D341Med (cell line): ENCODE data around the gene FXYD3.

Experiments used
- DNase-seq: peaks from one replicate; pipeline ENCODE4 v3.0.0; 2012; ENCODE audit warnings: low spot score

The FXYD3 gene

DNA sequence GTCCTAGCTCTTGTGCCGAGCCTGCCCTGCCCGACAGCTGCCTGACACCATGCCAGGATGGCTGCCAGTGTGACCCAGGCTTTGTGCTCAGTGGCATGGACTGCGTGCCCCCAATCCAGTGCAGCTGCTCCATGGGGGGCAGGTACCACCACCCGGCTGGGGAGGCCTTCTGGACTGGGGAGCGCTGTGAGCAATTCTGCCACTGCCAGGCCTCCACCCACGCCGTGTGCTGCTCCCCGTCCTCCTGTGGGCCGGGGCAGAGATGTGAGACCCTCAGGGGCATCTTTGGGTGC, 9.4 kb upstream of the FXYD3 start:
- DNase-seq, result no peak

DNA sequence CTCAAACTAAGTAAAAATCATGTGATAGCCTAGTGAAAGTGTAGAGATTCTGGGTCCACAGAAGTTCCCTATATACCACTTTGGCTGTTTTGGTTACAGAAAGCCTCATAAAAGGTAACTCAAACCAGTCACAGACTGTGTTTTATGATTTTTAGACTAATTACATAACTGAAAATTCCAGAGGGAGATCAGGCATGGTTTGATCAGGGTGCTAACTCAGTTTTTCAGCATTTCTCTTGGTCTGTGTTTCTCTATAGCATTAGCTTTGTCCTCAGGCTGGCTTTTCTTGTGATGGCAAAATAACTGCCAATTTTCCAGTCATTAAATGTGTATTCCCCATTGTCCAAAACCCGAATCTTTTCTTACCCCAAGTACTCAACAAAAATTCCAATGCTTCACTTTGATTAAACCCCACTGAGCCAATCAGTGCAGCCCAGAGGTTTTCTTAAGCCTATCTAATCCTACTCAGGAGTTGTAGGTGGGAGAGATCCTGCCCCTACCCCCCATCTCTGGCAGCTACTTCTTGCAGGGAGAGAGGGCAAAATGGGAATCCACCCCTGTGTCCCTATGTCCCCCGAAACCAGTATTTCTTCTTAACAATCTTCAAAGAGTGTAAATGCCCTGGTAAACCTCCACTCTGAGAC, 8.6 kb upstream of the FXYD3 start:
- no peak for DNase-seq

DNA sequence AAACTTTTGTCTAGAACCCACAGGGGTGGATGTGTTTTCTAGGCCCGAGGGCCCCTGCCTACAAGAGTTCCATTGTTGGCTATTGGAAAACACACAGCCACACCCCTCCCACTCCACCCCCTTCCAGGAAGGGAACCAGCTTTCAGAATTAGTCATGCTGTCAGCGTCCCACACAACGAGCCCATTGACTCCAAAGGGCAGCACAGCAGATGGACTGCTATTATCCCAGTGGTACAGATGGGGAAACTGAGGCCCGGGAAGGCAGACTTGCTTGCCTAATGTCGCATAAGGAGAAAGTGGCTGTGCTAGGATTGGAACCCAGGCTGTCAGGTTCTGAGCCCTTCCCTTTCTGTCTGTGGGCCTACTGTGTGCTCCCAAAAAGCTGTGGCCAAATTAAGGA, 8.1 kb upstream of the FXYD3 start:
- no peak for DNase-seq

DNA sequence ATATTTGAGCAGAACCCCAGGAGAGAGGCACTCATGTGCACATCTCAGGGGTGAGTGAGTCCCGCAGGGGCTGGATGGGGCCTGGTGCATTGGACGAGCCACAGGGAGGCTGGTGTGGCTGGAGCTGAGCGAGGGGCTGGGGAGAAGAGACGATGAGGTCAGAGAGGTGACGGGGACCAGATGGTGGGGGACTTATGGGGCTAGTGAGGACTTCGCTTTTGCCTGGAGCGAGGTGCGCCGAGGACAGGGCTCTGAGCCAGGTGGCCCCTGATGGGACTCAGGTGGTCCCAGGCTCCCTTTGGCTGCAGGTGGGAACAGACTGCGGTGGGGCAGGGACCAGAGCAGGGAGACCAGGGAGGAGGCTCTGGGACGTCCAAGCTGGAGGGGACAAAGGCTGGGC, 6.9 kb upstream of the FXYD3 start:
- no peak for DNase-seq

DNA sequence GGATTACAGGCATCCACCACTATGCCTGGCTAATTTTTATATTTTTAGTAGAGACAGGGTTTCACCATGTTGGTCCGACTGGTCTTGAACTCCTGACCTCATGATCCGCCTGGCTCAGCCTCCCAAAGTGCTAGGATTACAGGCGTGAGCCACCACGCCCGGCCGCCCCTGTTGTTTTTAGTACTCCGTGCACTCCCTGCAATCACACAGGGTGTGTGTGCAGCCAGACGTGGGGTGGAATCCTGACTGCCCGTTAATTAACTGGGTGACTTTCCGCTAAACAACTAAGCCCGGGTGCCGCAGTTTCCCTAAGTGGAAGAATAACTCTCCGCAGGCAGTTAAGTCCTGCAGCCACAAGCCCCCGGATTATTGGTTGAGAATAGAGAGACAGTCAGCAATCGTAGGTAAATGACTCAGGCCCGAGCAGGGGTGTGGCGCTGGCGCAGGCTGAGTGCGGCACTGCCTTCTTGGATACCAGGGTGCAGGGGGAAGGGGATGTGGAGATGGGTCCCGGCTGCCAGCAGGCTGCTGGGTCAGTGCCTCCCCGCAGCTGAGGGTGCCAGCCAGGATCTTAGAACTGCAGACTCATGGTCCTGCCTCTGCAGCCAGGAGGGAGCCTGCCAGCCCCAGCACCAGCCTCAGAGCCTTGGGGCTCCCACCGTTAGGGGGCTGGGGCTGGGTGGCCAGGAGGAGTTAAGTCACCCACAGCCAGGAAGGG, 6.1 kb upstream of the FXYD3 start:
- DNase-seq, result no peak

DNA sequence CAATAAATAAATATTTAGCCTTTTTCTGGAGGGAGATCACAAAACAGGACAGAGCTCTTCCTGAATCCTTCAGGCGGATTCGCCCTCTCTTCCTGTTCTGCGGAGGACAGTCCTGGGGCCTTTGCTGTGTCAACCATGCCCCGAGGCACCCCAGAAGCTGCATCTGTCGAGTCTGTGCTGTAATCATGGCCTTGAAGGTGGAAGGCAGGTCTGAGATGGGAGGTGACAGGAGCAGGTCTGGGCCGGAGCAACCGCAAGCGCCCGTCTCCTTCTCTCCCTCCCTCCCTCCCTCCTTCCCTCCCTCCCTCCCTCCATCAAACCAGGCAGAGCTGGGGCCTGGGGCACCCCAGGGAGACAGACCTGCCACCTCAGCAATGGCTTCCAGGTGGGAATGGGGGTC, 4.6 kb upstream of the FXYD3 start:
- DNase-seq, result no peak

DNA sequence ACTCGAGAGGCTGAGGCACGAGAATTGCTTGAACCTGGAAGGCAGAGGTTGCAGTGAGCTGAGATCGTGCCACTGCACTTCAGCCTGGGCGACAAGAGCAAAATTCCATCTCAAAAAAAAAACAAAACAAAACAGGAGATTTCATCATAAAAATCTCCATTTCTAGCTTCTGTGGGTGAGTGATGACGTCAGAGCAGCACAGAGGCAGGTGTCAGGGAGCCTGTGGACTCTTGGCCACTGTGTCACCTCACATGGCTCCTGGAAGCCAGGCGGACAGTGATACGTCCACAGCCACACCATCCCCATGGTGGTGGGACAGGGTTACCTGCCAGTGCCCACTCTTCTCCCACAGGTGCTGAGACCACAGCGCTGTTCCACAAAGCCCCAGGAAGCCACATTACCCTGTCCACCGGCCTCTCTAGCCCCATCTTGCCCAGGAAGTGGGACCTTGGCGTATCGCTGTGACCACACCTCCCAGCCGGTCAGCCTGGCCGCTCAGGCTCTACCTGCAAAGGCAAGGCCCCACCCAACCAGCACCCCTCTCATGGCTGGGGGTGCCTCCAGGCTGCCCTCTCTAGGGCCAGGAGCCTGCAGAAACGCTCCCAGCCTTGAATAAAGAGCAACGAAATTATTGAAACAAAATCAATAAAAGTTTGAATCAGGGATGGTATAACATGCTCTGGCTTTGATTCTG, 2.5 kb upstream of the FXYD3 start:
- DNase-seq, result no peak

DNA sequence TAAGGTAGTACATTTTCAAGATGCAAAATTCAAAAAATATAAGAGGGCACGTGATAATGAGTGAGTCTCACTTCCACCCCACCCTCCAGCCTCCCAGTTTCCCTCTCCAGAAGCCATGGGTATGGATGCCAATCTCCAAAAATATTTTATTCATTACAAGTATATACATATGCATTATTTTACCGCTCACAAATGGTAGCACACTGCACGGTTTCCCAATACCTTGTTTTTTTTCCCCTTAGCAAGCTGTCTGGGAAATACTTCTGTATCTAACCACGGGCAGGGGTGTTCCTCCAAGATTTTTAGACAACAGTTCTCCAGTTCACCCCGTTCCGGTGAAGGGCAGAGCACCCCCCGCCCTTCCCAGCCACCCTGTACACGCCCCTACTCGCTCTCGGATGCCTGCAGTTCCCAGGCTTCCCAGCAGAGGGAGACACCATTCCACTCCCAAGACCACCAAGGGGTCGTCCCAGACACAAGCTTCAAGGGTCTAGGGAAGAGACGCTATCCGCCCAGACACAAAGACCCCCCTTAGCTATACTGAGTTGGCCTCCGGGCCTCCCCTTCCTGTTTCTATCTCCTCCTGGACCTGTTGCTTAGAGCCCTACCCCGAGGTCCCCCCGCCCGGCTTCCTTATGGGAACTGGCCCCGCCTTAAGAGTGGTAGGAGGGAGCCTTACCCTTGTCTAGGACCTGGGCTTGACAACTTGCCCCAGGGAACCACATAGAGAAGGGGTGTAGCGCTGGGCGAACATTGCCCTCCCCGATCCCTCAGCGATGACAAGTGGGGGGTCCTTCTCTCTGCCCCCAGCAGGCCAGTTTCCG, 1.1 kb upstream of the FXYD3 start:
- DNase-seq, result peak; percentile 86

DNA sequence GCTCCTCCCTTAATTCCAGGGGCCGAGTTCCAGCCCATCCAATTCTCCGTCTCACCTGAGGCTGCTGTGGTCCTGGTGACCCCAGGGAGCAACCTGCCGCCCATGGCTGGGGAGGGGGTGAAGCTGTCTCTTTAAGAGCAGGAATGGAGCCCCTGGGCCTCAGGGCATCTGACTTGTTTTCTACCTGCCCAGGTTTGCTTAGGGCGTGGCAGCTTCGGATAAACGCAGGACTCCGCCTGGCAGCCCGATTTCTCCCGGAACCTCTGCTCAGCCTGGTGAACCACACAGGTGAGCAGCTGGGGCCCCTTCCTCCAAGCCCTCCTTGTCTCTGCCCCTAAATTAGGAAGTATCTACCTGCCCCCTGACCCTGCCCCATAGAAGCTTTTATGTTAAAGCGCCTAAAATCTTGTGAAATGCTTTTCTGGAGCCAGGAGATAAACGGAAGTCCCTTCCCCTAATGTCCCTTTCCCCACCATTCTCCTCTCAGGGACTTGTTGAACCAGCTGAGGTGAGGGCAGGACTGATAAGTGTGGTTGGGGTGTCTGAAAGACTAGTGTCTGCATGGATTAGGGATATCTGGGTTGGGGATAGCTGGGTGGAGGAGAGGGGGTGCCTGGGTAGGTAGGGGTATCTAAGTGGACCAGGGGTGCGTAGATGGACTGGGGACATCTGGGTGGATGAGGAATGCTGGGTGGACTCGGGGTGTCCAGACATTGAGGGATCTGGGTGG, 614 bp downstream of the FXYD3 start:
- no peak for DNase-seq

DNA sequence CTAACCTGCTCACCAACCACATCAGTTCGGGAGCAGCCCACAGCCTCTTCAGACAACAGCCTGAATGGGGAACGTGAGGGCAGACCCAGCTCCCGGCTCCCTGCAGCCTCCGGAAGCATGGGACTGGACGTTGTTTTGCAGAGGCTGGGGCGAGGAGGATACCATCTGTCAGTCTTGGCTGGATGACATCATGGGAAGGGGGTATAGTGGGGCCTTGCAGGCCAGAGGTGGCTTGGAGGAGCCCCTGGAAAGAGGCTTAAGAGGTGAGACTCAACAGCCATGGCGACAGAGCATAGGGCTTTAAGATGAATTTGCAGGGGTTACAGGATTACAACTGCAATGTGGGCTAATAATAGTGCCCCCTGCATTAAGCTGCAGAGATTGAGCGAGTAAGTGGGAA, 1.5 kb downstream of the FXYD3 start:
- no peak for DNase-seq

DNA sequence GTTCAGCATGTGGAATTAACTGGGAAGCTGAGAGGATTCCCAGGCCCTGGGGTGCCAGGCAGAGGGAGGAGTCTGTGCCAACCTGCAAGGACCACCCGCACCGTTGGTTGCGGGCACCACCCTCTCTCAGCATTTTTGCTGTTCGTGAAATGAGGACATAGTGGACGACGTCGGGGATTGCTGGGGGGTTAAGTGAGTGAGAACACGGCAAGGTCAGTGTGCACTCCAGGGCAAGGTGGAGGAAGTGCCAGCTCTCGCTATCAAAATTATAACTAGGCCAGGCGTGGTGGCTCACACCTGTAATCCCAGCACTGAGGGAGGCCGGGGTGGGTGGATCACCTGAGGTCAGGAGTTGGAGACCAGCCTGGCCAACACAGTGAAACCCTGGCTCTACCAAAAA, 2.2 kb downstream of the FXYD3 start:
- DNase-seq, result no peak

DNA sequence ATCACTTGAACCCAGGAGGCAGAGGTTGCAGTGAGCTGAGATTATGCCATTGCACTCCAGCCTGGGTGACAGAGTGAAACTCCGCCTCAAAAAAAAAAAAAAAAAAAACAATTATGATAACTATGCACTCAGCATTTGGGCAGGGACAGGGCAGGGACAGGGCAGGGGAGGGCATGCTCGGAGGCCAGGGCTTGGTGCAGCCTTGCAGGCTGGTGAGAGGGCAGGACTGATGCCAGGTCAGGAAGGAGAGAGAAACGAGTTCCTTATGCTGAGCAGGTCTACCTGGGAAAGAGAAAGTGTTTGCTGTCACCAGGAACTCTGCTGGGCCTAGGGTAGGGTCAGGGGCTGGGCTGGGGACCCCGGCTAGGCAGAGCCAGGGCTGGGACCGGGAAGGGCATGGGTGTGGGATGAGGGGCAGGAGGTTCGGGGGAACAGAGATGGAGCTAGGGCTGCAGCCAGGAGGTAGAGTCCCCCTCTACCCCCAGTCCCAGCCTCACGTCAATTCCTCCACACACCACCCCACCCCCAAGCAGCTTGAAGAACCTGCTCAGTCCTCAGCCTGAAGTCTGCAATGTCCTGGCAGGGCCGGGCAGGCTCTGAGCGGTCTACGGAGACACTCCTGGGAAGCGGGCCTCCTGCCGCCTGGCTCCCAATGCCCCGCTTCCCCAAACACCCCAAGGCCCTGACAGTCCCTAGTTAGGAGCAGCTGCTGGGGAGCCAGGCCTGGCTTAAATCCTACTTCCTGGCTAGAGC, 2.8 kb downstream of the FXYD3 start:
- no peak for DNase-seq

DNA sequence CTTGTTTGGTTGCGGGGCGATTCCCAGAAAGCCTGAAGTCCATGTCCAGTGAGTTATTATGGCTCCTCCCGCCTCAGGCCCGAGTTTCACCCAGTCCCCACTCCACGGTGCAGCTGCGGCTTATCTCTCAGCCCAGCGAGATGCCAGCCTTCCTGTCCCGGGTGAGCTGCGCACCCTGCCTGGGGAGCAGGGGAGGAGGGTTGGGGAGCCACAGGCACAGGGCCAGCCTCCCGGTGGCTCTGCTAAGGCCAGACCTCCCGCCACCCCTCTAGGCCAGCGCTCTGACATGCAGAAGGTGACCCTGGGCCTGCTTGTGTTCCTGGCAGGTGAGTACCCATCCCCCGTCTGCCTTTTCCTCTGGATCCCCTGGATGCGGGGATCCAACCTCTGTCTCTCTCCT, 3.5 kb downstream of the FXYD3 start:
- DNase-seq, result no peak

DNA sequence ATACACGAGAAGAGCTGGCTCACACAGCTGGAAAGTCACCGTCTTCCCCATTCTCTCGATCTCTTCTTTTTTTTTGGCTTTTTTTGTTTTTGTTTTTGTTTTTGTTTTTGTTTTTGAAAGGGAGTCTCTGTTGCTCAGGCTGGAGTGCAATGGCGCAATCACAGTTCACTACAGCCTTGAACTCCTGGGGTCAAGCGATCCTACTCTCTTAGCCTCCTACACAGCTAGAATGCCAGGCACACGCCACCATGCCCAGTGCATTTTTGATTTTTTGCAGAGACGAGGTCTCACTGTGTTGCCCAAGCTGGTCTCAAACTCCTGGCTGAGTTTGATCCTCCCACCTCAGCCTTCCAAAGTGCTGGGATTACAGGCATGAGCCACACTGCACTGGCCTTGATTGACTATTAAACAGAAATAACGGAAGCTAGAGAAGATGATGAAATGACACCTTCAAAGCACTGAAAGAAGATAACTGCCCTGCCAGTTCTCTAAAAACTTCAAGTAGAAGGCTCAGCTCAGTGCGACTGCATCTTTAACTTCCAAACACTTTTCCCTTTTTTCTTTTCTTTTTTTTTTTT, 4.0 kb downstream of the FXYD3 start:
- no peak for DNase-seq

DNA sequence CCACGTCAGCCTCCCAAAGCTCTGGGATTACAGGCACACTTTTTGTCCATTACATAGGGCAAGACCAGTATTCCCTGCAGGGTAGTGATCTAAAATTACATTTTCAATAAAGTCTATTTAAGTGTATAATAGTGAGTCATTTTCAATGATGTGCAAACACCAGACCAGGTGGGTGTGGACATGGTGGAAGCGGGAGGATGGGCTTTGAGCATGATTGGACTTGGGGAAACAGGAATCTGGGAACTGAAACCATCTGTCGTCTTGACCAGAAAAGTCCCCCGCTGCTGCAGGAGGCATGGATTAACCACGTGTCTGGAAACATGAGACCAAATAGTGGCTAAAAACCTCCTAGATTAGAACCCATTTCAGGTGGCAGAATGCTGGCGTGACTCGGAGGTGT, 4.9 kb downstream of the FXYD3 start:
- DNase-seq, result no peak

DNA sequence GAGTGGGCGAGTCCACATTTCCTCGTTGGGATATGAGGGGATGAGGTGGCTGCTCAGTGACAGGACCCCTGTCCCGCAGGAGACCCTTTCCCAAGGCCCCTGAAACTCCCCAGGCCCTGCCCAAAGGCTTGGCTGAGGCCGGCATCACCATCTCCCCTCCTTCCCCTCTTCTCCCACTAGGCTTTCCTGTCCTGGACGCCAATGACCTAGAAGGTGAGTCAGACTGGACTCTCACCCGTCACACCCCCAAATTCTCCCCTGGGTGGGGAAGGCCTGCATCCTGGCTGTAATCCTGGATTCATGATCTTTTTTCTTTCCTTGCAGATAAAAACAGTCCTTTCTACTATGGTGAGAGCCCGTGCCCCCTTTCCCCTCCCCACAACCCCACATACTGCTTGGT, 5.3 kb downstream of the FXYD3 start:
- no peak for DNase-seq

DNA sequence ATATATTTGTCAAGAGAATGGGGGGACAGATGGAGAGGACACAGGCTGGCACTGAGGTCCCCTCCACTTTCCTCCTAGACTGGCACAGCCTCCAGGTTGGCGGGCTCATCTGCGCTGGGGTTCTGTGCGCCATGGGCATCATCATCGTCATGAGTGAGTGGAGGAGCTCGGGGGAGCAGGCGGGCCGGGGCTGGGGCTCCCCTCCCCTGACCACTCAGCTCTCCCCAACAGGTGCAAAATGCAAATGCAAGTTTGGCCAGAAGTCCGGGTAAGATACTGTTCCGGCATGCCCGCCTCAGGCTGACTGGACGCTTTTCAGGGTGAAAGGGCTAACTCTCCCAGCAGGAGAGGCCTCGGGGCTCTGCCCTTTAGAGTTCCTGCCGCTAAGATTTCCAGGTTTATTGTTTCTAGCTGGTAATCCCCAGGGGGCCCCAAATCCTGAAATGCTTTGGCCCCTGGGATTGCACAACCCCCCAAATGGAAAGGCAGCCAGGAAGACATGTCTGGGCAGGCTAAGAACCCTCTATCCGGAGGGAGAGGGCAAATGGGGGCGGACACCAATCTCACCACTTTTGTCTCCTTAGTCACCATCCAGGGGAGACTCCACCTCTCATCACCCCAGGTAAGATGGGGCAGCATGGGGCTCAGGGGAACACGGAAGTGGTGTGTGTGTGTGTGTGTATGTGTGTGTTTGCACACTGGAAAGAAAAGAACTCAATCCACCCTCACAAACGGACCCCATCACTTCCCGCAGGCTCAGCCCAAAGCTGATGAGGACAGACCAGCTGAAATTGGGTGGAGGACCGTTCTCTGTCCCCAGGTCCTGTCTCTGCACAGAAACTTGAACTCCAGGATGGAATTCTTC, 7.3 kb downstream of the FXYD3 start:
- no peak for DNase-seq

DNA sequence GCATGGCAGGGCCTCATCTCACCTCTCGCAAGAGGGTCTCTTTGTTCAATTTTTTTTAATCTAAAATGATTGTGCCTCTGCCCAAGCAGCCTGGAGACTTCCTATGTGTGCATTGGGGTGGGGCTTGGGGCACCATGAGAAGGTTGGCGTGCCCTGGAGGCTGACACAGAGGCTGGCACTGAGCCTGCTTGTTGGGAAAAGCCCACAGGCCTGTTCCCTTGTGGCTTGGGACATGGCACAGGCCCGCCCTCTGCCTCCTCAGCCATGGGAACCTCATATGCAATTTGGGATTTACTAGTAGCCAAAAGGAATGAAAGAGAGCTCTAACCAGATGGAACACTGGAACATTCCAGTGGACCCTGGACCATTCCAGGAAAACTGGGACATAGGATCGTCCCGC, 8.0 kb downstream of the FXYD3 start:
- no peak for DNase-seq

DNA sequence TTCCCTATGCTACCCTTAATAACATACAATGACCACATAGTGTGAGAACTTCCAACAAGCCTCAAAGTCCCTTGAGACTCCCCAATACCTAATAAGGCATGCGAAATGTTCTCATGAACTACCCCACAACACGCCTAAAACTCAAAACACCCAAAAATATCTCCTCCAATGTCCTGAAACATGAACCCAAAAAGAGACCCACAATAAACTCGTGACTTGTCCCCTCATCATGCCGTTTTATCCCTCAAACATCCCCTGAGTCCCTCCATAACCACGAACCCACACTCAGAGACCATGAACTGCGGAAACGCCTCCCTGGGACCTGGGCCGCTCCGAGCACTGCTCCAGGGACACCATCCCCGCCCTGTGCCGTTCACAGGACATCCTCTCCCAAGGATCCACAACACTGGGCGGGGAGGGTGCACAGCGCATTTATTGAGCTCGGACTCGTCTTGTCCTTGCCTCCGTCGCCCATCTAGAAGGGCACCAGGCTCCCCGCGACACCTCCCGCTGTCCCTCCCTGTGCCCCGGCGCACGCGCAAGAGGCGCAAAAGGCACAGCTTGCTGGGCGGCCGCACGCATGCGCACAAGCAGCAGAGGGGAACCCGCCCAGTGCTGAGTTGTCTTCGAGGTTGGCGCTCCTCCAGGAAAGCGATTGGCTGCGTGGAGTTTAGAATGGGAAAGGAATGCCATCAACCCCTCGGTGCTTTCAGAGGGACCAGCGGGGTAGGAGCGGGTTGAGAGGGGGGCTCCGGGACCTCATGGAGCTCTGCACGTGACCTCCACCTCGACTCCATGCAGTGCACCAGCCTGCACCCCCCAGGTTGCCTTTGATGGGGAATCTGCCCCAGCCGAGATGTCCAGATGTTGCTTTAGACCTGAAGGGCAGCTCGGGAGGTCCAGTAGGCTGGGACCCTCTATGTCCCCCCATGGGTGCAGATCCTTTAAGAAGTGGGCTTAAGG, 8.8 kb downstream of the FXYD3 start:
- DNase-seq, result peak; percentile 91
